ENCODE measurements around the gene GRIK3.

The GRIK3 gene

DNA sequence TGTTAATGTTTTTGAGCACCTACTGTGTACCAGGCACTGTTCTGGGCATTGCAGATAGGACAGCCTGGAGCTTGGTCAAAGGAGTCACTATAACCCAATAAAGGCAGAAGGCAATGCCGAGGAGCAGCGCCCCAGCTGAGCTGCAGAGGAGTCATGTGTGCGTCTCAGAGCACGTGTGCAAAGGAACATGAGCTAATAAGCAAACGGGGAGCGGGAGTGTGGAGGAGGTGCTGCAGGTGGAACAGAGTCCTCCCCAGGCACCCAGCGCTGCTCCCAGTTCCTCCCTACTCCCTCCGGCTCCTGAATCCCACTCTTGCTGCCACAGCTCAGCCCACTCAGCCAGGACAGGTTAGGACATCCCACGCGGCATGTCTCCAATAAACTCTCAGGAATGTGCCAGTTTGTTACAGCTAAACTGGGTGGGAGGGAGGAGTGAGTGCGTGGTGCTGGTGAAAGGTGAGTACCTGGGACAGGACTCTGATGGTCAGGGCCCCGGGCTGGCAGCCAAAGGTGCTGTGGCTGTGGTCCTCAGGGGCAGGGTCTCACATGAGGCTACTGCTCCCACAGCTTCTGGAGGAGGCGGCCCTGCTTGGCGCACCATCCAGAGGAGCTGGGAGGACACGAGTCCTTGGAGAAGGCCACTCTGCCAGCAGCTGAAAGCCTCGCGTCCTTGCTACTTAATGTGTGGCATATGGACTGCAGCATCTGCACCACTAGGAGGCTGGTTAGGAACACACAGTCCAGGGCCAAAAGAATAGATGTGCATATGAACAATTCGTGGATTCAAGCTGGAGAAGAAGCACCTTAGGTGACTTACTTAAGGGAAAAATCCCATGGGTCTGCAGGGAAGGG is 52.3 kb downstream of the GRIK3 start:
- FAIRE-seq (no peak), DNase-seq (ENCODE audit: low spot score) (no peak)

DNA sequence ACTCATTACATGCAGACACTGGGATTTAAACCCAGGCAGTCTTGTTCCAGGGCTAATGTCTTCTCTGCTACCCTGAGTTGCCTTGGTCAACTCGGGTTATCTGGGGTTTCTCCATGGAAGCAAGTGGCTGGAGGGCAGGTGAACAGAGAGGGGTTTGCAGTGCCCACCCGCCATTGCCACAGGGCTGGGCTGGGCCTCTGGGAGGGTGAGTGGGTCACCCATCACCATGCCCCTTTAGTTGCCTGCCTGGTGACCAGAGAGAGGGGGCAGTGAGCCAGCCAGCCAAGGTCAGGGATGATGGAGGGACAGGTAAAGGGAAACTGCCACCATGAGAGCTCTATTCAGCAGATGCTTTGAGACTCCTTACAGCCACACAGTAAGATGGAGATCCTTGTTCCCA is 53.2 kb downstream of the GRIK3 start:
- DNase-seq (ENCODE audit: low spot score) (no peak), FAIRE-seq (no peak)

DNA sequence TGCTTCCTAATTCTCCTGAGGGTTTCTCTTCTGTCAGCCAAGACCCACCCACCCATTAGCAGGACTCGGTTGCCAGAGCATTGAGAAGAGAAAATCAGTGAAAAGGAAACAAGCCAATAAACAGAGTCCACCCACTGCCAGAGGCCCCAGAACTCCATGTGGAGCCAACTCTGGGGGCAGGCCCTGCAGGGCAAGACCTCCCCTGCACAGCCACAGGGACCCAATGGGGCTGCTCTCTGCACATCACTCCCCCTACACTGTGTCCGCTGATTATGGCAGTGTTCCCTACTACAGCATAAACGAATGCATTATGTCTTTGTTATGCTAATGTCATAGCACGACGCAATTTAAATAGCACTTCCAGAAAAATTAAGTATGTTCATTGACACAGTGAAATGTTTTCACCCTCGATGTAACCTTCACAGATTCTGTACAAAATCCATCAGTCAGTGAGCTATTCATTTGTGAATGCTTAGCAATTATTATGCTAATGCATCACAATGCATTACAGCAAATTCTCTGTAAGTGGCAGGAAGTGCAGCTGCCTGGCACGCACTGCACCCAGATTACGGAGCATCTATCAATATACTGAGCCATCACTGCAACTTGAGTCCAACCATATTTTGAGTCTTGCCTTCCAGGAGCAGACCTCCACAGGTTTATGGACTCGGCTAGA is 56.4 kb downstream of the GRIK3 start:
- DNase-seq (ENCODE audit: low spot score) (no peak), FAIRE-seq (no peak)

DNA sequence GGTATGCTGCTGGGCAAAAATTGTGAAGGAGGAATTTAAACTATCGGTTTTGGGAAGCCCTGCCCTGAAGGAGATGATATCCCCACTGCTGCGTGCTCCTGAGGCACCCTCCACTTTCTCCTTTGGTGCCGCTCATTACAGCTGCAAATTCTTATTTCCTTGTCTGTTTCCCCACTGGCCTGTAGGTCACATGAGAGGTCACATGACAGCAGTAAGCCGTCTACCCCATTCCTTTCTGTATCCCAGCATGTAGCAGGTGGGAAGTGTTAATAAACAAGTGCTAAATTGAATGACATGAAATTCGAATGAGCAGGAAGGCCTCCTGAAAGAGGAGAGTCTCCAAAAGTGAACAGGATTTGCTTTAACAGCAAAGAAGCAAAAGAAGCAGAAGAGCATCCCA is 58.7 kb downstream of the GRIK3 start:
- no peak for DNase-seq (ENCODE audit: low spot score)
- no peak for FAIRE-seq

DNA sequence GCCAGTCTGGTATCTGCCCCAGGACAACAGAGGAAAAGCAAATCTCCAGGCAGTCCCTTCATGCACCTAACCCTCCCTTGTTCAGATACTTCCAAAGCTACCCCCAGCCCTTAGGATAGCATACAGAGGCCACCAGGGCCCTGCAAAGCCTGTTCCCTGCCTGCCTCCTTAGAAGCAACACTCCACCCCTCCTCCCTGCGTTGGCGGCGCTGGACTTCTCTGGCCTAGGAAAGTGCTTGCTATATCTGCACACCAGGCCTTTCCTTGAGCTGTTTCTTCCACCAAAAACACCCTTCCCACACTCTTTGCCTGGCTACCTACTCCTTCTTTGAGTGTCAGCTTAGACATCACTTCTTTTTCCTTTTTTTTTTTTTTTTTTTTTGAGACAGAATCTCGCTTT is 61.3 kb downstream of the GRIK3 start:
- DNase-seq (ENCODE audit: low spot score), result no peak
- no peak for FAIRE-seq

DNA sequence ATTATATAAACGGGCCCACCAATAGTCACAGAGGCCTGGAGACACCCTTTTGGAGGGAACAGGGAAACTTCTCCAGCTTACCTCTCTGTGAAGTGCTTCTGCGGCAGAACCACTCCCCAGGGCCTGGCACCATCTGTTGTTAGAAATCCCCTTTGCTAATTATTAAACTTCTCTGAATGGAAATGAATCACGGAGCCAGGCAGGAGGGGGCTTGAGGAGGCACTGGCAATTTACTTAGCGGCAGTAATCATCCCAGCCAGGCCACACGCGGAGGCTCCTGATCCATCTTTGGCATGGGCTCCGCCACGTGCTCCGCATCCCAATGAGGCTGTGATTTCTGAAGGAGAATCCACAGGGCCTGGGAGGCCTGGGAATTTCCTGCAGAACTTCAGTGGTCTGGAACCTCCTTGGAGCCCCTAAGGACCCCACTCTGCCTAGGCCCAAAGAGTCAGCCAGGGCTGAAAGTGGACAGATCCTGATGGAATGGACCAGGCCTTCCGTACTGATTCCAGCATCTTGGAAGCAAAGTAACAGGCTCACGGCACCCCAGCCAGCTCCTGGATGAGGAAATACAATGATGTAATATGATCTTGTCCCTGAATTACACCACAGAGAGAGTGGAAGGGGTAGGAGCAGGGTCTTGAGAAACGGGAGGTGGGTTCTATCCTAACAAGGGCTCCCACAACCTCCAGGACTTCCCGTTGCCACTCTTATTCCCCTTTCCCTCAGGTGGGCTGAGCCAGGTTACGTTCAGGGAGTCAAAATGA is 62.3 kb downstream of the GRIK3 start:
- no peak for FAIRE-seq
- DNase-seq (ENCODE audit: low spot score), result no peak

DNA sequence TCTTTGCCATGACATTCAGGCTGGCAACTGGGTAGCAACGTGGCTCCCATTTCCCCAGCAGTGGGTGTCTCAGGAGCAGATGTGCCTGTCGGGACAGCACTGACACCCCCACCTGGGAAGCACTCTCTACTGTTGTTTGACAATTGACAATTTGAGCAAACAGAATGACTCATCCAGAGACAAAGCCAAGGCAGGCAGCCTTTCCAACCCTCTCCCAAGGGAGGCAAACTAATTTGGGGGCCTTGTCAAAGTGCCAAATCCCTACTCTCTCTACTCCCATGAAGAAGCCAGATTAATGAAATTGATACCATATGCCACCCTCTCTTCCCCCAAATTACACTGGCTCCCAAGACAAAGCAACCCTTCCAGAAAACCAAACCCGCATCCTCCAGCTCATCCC is 65.6 kb downstream of the GRIK3 start:
- FAIRE-seq, result no peak

DNA sequence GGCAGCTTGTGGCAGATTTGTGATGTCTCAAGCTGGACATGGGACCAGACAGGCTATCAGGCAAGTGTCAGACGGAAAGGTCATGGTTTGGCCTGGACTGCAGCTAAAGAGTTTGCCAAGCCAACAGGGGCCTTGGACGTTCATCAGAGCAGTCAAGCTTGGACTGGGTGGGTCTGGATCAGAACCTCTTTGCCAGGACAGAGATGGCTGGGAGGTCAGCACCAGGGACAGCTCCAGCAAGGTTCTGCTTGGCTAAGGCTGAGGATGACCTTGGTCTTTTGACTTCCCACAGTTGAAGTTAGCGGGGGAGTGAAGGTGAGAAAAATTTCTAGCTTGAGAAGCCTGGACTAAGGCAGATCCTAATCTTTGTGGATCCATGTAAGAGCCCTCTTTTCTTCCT is 68.1 kb downstream of the GRIK3 start:
- FAIRE-seq, result no peak
- no peak for DNase-seq (ENCODE audit: low spot score)

More for the DNA sequence above, 65.6 kb downstream of the GRIK3 start:
- DNase-seq (ENCODE audit: low spot score), result no peak

DNA sequence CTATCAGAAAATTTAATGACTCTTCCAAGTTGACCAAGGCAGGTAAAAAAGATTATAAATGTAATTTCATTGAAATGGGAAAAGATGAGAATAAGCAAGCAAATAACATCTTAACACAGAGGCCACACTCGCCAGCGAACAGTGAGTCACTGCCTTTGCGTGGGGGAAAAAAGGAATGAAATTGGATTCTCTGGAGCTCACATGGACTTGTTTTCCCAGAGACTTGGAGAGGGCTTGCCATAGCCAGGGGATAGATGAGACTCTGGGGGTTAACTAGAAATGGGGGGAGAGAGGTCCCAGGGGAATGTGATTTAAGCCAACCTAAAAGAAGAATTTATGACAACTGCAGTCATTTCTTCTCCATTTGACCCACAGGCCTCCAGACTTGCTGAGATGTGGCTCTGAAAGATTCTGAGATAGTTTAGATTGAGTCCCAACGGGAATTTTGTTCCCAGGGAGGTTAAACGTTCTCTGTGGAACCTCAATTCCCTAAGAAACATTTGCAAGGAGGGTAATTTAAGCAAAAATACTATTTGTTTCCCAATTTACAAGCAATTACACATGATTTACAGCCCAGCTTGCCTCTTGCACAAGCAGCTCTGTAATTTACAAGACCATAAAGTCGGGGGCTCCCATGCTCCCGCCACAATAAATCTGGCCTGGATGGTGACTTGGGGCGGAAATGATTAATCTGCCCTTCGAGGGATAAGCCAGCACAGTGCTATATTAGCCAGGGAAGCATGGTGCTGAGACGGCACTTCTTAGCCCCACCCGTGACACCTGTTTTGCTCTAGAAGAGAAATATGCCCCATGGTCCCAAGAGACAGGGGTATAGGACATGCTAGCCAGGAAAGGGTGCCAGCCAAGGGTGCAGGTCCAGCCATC is 68.8 kb downstream of the GRIK3 start:
- no peak for DNase-seq (ENCODE audit: low spot score)
- no peak for FAIRE-seq

DNA sequence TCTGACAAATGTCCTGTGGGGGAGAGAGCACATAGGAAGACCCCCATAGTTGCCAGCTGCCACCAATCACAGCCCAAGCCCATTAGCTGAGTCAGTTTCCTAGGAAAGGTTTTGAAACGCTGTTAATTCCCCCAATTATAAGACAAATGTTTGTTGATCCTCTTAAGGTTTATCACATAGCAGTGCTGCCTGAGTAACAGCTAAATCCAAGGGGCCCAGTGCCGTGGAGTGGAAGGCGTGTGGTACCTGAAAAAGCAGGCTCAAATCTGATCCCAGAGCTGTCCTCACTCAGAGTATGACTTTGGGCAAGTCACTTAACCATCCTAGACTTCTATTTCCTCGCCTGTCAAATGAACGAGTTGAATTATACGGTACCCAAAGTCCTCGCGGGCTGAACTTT is 69.5 kb downstream of the GRIK3 start:
- FAIRE-seq (no peak), DNase-seq (ENCODE audit: low spot score) (no peak)

DNA sequence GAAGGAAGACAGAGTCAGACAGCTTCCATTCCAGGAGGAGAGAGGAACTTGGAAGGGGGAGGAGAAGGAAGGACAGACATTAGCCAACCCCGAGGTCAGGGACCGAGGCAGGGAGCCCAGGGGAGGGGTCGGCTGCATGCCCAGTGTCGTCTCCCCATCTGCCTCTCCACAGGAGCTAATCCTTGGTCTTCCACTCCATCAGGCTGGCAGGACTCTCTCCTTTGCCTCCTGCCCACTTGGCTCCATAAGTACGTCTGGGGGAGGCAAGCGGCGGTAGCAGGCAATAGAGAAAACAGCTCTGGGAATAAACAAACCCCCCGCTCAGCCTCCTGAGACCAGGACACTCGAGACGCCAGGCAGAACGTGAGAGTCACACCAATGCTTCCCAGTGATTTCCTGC is 71.3 kb downstream of the GRIK3 start:
- FAIRE-seq (no peak), DNase-seq (ENCODE audit: low spot score) (no peak)

DNA sequence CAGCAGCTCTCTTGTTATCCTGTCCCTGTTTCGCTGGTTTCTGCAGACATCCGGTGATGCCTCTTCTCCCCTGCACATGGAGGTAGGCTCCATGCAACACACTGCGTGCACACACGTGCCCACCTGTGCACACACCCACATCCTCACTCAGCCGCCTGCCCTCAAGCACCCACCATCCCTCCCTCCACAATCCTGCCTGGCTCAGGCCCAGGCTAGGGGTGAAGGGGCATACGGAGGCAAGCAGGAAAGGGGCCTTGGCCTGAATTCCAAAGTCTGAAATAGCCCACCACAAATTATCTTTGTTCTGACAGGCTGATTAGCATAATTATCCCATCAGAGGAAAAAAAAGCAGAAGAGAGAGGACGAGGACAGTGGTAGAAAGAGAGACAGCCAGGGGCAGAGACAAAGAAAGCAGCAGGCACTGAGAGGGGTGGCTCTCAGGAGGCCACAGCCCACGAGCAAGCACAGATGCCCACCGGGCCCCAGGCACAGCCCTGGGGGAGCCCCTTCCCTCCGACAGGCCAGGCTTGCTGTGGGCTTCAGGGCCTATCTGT is 73.2 kb downstream of the GRIK3 start:
- FAIRE-seq (no peak), DNase-seq (ENCODE audit: low spot score) (no peak)

DNA sequence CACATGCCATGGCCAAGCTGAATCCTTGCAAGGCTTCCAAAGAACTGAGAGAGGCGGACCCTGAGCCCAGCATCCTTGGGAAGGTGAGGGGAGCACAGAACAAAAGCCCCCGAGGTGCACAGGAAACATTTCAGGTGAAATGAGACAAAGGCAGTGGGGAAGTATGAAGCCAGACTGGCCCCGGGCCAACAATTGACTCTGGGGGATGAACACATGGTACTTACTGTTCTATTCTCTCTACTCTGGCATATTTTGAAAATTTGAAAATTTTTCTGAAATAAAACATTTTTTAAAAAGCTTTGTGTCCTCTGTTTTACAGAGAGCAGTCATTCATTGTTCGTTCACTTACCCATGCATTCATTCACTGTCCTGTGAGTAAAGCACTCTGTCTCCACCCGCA is 77.7 kb downstream of the GRIK3 start:
- FAIRE-seq (no peak), DNase-seq (ENCODE audit: low spot score) (no peak)

DNA sequence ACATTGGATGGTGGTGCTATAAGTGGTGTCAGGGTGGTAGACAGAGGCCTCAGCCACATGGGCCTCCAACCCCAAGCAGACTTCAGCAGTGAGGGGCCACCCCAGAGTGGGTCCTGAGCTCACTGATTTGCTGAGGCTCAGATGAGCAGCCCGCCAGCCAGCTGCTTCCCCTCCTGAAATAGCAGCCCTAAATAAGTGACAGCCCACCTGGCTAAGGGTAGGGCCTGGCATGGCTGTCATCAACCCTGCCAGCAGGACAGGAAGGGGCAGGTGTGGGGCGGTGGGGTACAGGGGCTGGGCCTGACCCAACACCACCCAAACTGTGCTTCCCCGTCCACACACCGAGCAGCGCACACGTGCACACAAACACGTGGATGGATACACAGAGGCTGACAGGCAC is 79.3 kb downstream of the GRIK3 start:
- FAIRE-seq (no peak), DNase-seq (ENCODE audit: low spot score) (no peak)

DNA sequence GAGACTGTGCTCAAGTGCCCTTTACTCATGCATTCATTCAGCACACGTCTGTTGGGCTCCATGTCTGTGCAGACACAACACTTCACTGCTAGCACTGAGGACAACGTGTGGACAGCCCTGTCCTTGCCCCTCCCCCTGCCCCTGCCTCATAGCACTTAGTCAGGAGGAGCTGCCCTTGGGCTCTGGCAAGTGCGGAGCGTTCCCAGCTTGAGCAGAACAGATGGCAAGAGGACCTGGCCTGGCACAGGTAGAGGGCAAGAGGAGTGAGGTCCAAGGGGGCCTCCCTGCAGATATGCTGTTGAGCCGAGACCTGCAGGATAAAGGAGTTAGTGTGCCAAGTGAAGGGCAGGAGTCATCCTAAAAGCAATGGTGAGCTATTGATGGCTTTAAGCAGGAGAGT is 81.3 kb downstream of the GRIK3 start:
- FAIRE-seq (no peak), DNase-seq (ENCODE audit: low spot score) (no peak)

DNA sequence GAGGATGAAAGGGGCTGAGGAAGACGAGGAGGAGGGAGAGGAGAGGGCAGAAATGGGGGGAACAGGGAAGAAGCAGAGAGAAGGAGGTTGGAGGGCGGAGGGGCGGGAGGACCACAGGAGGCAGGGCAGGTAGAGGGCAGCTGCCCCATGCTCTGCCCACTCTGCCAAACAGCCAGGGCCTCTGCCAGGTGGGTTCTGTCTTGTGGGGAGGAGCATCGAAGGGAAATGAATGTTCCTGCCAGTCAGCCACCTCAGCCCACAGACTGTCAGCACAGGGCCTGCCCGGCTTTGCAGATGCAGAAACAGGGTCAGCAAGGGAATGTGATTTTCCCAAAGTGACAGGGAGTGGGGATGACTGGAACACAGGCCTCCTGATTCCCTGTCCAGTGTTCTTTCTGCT is 82.6 kb downstream of the GRIK3 start:
- no peak for DNase-seq (ENCODE audit: low spot score)
- no peak for FAIRE-seq

DNA sequence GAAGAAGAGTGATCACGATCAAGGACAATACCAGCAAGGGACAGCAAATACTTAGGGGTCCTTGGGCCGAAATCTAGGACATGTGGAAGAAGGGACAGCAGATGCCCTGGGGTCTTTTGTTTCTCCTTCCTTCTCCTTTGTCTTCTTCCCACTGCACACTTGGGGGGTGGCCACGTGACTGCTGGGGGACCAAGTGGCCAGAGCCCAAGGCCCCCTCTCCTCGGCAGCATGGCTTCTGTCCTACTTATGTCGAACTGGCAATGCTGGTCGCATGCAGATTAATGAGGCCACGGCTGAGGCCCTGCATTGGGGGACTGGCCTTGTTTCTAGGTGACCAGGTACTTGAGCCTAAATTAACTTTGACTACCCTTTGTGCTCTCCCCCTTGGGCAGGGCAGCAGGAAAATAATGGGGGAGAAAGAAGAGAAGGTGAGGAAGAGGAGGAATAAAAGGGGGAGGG is 83.0 kb downstream of the GRIK3 start:
- DNase-seq (ENCODE audit: low spot score), result no peak
- FAIRE-seq, result no peak

DNA sequence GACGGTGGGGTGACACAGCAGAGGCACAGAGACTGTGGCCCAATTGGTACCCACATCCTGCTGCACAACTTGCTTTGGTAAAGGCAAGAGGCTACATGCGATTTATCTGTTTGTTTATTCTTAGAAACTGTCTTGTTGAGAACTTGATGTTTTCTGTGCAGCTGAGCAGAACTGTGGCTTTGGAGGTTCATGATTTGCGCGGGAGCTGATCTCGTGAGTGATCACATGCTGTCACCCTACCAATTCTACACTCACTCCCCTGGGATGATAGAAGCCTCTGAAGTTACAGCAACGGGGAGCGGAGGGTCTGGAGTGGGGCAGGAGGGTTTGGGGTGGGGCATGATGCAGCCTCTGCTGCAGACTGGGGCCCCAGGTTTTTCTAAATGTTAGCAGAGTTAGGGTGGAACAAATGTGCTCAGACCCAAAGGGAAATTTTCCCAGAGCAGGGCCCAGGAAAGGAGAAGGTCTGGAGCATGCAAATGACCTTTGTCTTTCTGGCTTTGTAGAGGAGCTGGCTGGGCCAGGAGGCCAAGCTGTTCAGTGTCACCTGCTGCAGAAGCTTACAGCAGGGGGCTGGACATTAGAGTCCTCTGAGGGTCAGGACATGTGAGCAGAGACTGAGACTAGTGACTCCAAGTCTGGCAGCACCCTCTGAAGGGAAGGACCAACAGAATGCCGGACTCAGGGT is 83.6 kb downstream of the GRIK3 start:
- DNase-seq (ENCODE audit: low spot score) (no peak), FAIRE-seq (no peak)

DNA sequence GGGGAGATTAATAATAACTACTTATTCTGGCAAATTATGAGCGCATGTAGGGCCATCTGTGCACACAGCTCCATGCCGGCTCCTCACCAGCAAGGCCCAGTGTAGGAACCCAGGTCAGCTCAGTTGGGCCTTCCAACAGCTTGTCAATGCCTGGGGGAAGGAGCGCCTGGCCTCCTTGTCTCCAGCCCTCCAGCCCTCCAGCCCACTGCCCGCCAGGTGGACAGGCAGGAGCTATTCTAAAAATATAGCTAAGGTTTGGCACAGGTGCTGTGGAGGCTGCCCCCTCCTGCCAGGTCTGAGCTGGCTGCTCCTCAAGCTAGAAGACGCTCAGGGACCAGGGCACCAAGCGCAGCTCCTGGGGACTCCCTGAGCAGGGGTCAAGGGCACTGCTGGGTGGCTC is 85.7 kb downstream of the GRIK3 start:
- DNase-seq (ENCODE audit: low spot score) (no peak), FAIRE-seq (no peak)

DNA sequence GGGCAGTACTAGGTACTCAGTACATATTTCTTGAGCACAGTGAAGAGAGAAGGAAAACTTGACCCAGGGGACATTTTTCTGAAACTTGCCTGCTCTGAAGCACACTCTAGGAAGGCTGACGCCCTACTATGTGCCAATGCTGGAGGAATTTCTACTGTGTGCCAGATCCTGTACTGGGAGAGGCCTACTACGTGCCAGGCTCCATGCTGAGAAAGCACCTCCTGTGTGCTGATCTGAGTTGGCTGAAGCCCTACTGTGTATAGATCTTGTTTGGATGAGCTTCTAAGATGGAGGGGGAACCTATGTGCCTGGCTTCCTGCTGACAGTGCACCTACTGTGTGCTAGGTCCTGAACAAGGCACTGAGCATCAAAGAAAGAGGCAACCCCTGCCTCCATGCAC is 86.2 kb downstream of the GRIK3 start:
- FAIRE-seq (no peak), DNase-seq (ENCODE audit: low spot score) (no peak)

Measured in RCC 7860 (cell line).